Lower leg skin (tissue), 4 donors: ENCODE data around the gene EPHB4. TPM values are rescaled to one million over a fixed set of nuclear protein-coding genes. Genes with fewer than 3 reads are reported as not detected.
"Not testable (repeated sequence)": the region's sequence is repeated elsewhere in the genome, so short reads cannot be mapped to it uniquely, and the experiment has no call there.

Source experiments
- DNase-seq, 2 donors: peaks; one replicate each; pipeline ENCODE4 v3.0.0-alpha.2; 2019; ENCODE audit warnings: low spot score in 2 of 2
- H3K4me3 ChIP-seq: fragments of 200-600 bp; sonication (generic); 2 replicates; pipeline ENCODE4 v1.5.1; 2017; ENCODE audit warnings: mild to moderate bottlenecking, low read depth; ENCODE audit not compliant: poor library complexity, severe bottlenecking
- POLR2A ChIP-seq, 2 donors: fragments of 450-650 bp; IDR thresholded peaks; one replicate each; pipeline ENCODE4 v1.6.1; 2016 to 2017; ENCODE audit warnings: antibody characterized with exemption in 2 of 2, mild to moderate bottlenecking in 1 of 2, moderate library complexity in 1 of 2
- WGBS, 2 donors: methylation state at CpG; one replicate each; pipeline ENCODE4 v1.1.5; 2018; 5-methylcytosine and 5-hydroxymethylcytosine counted together
- intact Hi-C: fragments of 100-400 bp; cut with DNase I; formaldehyde crosslinking; loops from one replicate; pipeline ENCODE4 v1.15.0; 2023; ENCODE audit warnings: low total_unique reads
- total RNA-seq, 4 donors: library from RNA; depleted of rRNA; stranded (reverse); fragments of >200 nt; gene quantifications; one replicate each; pipeline ENCODE4 v1.1.0, GENCODE V29; 2016
- TF ChIP-seq, protein P1 (sequence below), 3 donors: fragments of 450-650 bp; IDR thresholded peaks; one replicate each; pipeline ENCODE4 v1.5.1; 2016; ENCODE audit warnings: antibody characterized with exemption in 3 of 3, mild to moderate bottlenecking in 3 of 3, moderate library complexity in 2 of 3

Gene EPHB4
- total RNA-seq, 4 donors from 2014 or later: 51.1 to 72.2 (median 60.9) TPM

DNA sequence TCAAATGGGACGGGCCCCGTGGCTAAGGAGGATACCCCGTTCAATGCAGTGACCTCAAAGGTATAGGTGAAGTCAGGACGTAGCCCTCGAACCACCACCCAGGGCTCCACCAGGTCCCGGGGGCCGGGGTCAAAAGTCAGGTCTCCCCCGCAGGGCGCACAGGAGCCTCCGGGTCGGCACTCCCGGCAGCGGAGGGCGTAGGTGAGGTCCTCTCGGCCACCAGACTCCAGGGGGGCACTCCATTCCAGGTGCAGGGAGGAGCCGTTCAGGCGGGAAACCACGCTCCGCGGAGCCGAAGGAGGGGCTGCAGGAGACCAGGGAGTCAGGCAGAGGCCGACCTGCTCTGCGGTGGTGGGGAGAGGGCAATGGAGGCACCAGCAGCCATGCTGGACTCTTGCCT lies 7.7 kb downstream of the EPHB4 start:
- DNase-seq: no peak
- 92 to 94% methylated on average over 21 to 22 of the region's 23 CpGs for WGBS, 2 donors
- no peak for TF ChIP-seq POLR2A (IDR thresholded peaks at IDR 0.05)
- no peak overlapping the region for H3K4me3 ChIP-seq
- intact Hi-C loops: no loop called here

DNA sequence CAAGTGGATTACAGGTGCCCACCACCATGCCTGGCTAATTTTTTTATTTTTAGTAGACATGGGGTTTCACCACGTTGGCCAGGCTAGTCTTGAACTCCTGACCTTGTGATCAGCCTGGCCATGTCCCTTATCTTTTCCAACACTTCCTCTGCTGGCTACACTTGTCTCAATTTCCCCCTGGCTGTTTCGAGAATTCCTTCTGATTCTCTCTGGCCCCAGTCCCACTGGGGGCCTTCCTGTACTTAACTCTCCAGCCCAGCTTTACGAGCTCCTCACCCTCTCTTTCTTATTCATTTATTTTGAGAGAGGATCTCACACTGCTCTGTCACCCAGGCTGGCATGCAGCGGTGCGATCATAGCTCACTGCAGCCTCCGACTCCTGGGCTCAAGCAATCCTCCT lies 8.5 kb downstream of the EPHB4 start:
- no peak for TF ChIP-seq POLR2A (IDR thresholded peaks at IDR 0.05)
- TF ChIP-seq, protein P1, sequence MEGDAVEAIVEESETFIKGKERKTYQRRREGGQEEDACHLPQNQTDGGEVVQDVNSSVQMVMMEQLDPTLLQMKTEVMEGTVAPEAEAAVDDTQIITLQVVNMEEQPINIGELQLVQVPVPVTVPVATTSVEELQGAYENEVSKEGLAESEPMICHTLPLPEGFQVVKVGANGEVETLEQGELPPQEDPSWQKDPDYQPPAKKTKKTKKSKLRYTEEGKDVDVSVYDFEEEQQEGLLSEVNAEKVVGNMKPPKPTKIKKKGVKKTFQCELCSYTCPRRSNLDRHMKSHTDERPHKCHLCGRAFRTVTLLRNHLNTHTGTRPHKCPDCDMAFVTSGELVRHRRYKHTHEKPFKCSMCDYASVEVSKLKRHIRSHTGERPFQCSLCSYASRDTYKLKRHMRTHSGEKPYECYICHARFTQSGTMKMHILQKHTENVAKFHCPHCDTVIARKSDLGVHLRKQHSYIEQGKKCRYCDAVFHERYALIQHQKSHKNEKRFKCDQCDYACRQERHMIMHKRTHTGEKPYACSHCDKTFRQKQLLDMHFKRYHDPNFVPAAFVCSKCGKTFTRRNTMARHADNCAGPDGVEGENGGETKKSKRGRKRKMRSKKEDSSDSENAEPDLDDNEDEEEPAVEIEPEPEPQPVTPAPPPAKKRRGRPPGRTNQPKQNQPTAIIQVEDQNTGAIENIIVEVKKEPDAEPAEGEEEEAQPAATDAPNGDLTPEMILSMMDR (IDR thresholded peaks at IDR 0.05): no peak
- WGBS, 2 donors: 89 to 94% methylated on average over 6 of the region's 6 CpGs
- intact Hi-C loops: no loop called here

DNA sequence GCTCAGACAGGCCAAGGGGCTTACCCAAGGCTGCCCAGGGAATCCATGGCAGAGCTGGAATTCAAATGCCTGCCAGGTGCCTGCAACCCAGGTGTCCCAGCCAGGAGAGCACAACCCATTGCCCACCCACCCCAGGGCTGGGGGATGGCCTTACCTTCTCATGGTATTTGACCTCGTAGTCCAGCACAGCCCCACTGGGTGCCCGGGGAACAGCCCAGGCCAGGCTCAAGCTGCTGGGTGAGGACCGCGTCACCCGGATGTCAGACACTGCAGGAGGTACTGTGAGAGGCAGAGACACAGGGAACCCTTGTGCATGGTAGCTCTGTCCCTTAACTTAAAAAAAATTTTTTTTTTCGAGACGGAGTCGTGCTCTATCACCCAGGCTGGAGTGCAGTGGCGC lies 9.0 kb downstream of the EPHB4 start:
- no peak for DNase-seq
- intact Hi-C loops: no loop called here
- H3K4me3 ChIP-seq: no peak overlapping the region
- 95 to 96% methylated on average over 8 to 9 of the region's 9 CpGs for WGBS, 2 donors
- TF ChIP-seq, protein P1 (IDR thresholded peaks at IDR 0.05): no peak
- TF ChIP-seq POLR2A (IDR thresholded peaks at IDR 0.05): no peak

More for the DNA sequence above, 8.5 kb downstream of the EPHB4 start:
- H3K4me3 ChIP-seq: no peak overlapping the region
- DNase-seq: no peak

DNA sequence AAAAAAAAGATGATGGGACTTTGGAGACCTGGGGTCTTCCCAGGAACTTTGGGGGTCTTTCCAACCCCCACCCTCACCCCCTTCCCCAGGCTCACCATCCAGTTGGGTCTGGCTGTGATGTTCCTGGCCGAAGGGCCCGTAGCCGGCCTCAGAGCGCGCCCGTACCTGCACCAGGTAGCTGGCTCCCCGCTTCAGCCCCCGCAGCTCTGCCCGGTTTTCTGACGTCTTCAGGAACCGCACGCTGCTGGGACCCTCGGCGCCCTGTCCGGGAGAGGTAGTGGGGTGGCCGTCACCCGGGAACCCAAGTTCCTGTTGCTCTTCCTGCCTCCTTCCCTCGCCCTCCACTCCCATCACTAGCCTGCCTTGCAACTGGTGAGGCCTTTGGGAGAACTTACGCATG lies 10.2 kb downstream of the EPHB4 start:
- DNase-seq: no peak
- intact Hi-C loops: no loop called here
- no peak overlapping the region for H3K4me3 ChIP-seq
- WGBS, 2 donors: 94 to 95% methylated on average over 19 of the region's 19 CpGs
- TF ChIP-seq, protein P1 (IDR thresholded peaks at IDR 0.05): no peak
- no peak for TF ChIP-seq POLR2A (IDR thresholded peaks at IDR 0.05)

DNA sequence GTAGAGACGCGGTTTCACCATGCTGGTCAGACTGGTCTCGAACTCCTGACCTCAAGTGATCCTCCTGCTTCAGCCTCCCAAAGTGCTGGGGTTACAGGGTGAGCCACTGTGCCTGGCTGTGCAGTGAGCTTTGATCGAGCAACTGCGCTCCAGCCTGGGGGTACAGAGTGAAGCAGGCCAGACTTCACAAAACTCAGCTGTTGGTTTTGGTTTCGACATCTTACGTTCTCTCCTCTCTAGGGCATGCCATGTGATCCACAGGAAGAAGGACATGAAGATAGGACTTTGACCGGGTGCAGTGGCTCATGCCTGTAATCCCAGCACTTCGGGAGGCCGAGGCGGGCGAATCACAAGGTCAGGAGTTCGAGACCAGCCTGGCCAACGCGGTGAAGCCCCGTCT lies 10.8 kb downstream of the EPHB4 start:
- WGBS, 2 donors: 91 to 92% methylated on average over 16 of the region's 16 CpGs
- DNase-seq, H3K4me3 ChIP-seq, intact Hi-C loops: not testable (repeated sequence)

DNA sequence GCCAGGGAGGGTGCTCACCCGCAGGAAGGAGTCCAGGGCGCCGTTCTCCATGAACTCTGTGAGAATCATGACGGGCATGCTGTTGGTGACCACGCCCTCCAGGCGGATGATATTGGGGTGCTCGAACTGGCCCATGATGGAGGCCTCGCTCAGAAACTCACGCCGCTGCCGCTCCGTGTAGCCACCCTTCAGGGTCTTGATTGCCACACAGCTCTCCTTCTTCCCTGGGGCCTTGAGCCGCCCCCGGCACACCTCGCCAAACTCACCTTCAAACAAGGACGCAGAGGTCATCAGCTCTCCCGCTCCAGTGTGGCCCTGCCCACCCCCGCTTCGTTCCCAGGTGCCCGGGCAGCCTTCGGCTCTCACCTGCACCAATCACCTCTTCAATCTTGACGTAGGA lies 14.6 kb downstream of the EPHB4 start:
- no peak for DNase-seq
- WGBS, 2 donors: 90 to 92% methylated on average over 22 of the region's 22 CpGs
- TF ChIP-seq POLR2A (IDR thresholded peaks at IDR 0.05): no peak
- TF ChIP-seq, protein P1 (IDR thresholded peaks at IDR 0.05): no peak
- intact Hi-C loops: no loop called here
- no peak overlapping the region for H3K4me3 ChIP-seq

DNA sequence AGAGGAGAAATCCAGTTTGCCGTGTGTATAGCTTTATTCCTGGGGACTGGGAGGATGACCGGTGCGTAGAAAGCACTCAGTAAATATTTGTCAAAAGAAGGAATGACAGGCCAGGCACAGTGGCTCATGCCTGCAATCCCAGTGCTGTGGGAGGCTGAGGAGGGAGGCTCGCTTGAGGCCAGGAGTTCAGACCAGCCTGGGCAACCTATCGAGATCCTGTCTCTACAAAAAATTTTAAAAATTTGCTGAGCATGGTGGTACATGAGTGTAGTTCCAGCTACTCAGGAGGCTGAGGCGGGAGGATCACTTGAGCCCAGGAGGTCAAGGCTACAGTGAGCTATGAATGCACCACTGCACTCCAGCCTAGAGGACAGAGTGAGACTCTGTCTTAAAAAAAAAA lies 15.8 kb downstream of the EPHB4 start:
- WGBS, 2 donors: 92 to 94% methylated on average over 6 of the region's 6 CpGs
- no peak for TF ChIP-seq POLR2A (IDR thresholded peaks at IDR 0.05)
- TF ChIP-seq, protein P1 (IDR thresholded peaks at IDR 0.05): no peak
- no peak overlapping the region for H3K4me3 ChIP-seq
- no peak for DNase-seq
- intact Hi-C loops: no loop called here
